IMR-90 (cell line): ENCODE measurements around the gene KRI1. TPM values are rescaled to one million over a fixed set of nuclear protein-coding genes. Genes with fewer than 3 reads are reported as not detected.

ENCODE experiments used
- ATAC-seq: fragments of 200-7000 bp; cut with Tn5 transposase; 2 replicates; pipeline ENCODE4 v1.9.1; 2020; ENCODE audit warnings: low read depth, mild to moderate bottlenecking, moderate library complexity
- BruUV-seq: library from RNA; stranded (reverse); fragments of 400-500 nt; replicated peaks from 2 replicates; lab custom pipeline; 2021; lab: Mats Ljungman, UMichigan
- CTCF ChIA-PET: fragments of 300-600 bp; formaldehyde crosslinking; extraction: SDS; loops from one replicate; lab custom pipeline; 2021; ENCODE audit warnings: antibody characterized with exemption; lab: Yijun Ruan, JAX
- POLR2A ChIA-PET: fragments of 300-600 bp; sonication (Branson Sonifier 250); formaldehyde crosslinking; loops from one replicate; lab custom pipeline; 2022; ENCODE audit warnings: antibody characterized with exemption; ENCODE audit not compliant: unreplicated experiment; lab: Charles Lee
- DNase-seq: peaks from one replicate; pipeline ENCODE4 v3.0.0; 2013
- H2AFZ ChIP-seq: replicated peaks from 2 replicates; pipeline ENCODE3; 2013; ENCODE audit warnings: low read length, mild to moderate bottlenecking; ENCODE audit not compliant: poor library complexity
- H2AK5ac ChIP-seq: 2 replicates; pipeline ENCODE4 v1.6.1; 2013; ENCODE audit warnings: low read depth, low read length, inconsistent platforms
- H2AK9ac ChIP-seq: replicated peaks from 2 replicates; pipeline ENCODE3; 2013; ENCODE audit warnings: mild to moderate bottlenecking, low read depth, low read length, moderate library complexity; ENCODE audit not compliant: poor library complexity
- H2BK120ac ChIP-seq: 2 replicates; pipeline ENCODE4 v1.6.1; 2013; ENCODE audit warnings: low read depth, low read length, inconsistent platforms
- H2BK15ac ChIP-seq: 3 replicates; pipeline ENCODE4 v1.6.1; 2013; ENCODE audit warnings: low read depth, low read length, inconsistent platforms
- H2BK20ac ChIP-seq: 2 replicates; pipeline ENCODE4 v1.6.1; 2013; ENCODE audit warnings: low read depth, mild to moderate bottlenecking, inconsistent platforms, low read length, moderate library complexity
- H2BK5ac ChIP-seq: 2 replicates; pipeline ENCODE4 v1.6.1; 2013; ENCODE audit warnings: mild to moderate bottlenecking, low read depth, low read length, inconsistent platforms; ENCODE audit not compliant: poor library complexity, severe bottlenecking
- H3K14ac ChIP-seq: replicated peaks from 2 replicates; pipeline ENCODE4 v1.6.1; 2013; ENCODE audit warnings: low read depth, low read length, inconsistent platforms
- H3K18ac ChIP-seq: 2 replicates; pipeline ENCODE4 v1.6.1; 2013; ENCODE audit warnings: low read depth, low read length, control low read depth
- H3K23ac ChIP-seq: 2 replicates; pipeline ENCODE4 v1.6.1; 2013; ENCODE audit warnings: low read depth, low read length, inconsistent platforms
- H3K27ac ChIP-seq: 2 replicates; pipeline ENCODE4 v1.5.1; 2013; ENCODE audit warnings: mild to moderate bottlenecking, control low read depth, low read length; ENCODE audit not compliant: insufficient read depth
- H3K27me3 ChIP-seq: 2 replicates; pipeline ENCODE4 v1.6.1; 2013; ENCODE audit warnings: low read length; ENCODE audit not compliant: control insufficient read depth, insufficient read depth
- H3K36me3 ChIP-seq: 2 replicates; pipeline ENCODE4 v1.6.1; 2013; ENCODE audit warnings: low read length, mixed read lengths; ENCODE audit not compliant: control insufficient read depth, insufficient read depth
- H3K4ac ChIP-seq: 2 replicates; pipeline ENCODE4 v1.6.1; 2013; ENCODE audit warnings: low read depth, low read length, inconsistent platforms
- H3K4me1 ChIP-seq: 2 replicates; pipeline ENCODE4 v1.6.1; 2013; ENCODE audit warnings: low read length, mixed read lengths; ENCODE audit not compliant: control insufficient read depth, insufficient read depth
- H3K4me2 ChIP-seq: 2 replicates; pipeline ENCODE4 v1.6.1; 2013; ENCODE audit warnings: low read depth, mild to moderate bottlenecking, control low read depth, low read length, moderate library complexity
- H3K4me3 ChIP-seq: 2 replicates; pipeline ENCODE4 v1.5.1; 2013; ENCODE audit warnings: low read depth, mild to moderate bottlenecking, control low read depth, low read length, moderate library complexity; ENCODE audit not compliant: insufficient read depth
- H3K56ac ChIP-seq: 2 replicates; pipeline ENCODE4 v1.6.1; 2013; ENCODE audit warnings: low read length, inconsistent platforms; ENCODE audit not compliant: insufficient read depth; ENCODE audit errors: extremely low read depth
- H3K79me1 ChIP-seq, 2 experiments: 2 replicates each; pipeline ENCODE4 v1.6.1; 2013; ENCODE audit warnings: low read length in 2 of 2, inconsistent platforms in 1 of 2, low read depth in 1 of 2
- H3K9ac ChIP-seq: 2 replicates; pipeline ENCODE4 v1.6.1; 2013; ENCODE audit warnings: low read depth, low read length, control low read depth
- H3K9me1 ChIP-seq: 2 replicates; pipeline ENCODE4 v1.6.1; 2013; ENCODE audit warnings: low read length, inconsistent platforms; ENCODE audit not compliant: insufficient read depth
- H3K9me3 ChIP-seq: 2 replicates; pipeline ENCODE4 v1.6.1; 2013; ENCODE audit warnings: low read length; ENCODE audit not compliant: control insufficient read depth, insufficient read depth
- H4K20me1 ChIP-seq: 2 replicates; pipeline ENCODE4 v1.6.1; 2013; ENCODE audit warnings: low read length, inconsistent platforms; ENCODE audit not compliant: insufficient read depth
- H4K5ac ChIP-seq: 2 replicates; pipeline ENCODE4 v1.6.1; 2013; ENCODE audit warnings: mild to moderate bottlenecking, low read depth, low read length, control low read depth
- H4K8ac ChIP-seq, 2 experiments: 2 replicates each; pipeline ENCODE4 v1.6.1; 2013; ENCODE audit warnings: low read depth in 2 of 2, low read length in 2 of 2, control low read depth in 1 of 2, inconsistent platforms in 1 of 2
- H4K91ac ChIP-seq: 2 replicates; pipeline ENCODE4 v1.6.1; 2013; ENCODE audit warnings: low read depth, low read length, inconsistent platforms; ENCODE audit not compliant: insufficient read depth
- CEBPB ChIP-seq: IDR thresholded peaks from 2 replicates; pipeline ENCODE4 v1.6.1; 2012; ENCODE audit warnings: low read depth, low read length, improper control_type of control experiment
- CHD1 ChIP-seq: IDR thresholded peaks from 2 replicates; pipeline ENCODE4 v1.6.1; 2012; ENCODE audit warnings: low read depth, low read length, improper control_type of control experiment
- MAFK ChIP-seq: IDR thresholded peaks from 2 replicates; pipeline ENCODE4 v1.6.1; 2012; ENCODE audit warnings: low read depth, low read length, improper control_type of control experiment
- MAZ ChIP-seq: IDR thresholded peaks from 2 replicates; pipeline ENCODE4 v1.6.1; 2012; ENCODE audit warnings: low read depth, mild to moderate bottlenecking, low read length, improper control_type of control experiment, moderate library complexity, borderline replicate concordance
- RAD21 ChIP-seq: IDR thresholded peaks from 2 replicates; pipeline ENCODE4 v1.6.1; 2012; ENCODE audit warnings: low read length, improper control_type of control experiment
- WGBS, 2 experiments: methylation state at CpG; one replicate each; pipeline versions ENCODE4 v1.1.5 to v1.1.7; 2013; ENCODE audit warnings: missing lambda C conversion rate in 2 of 2; ENCODE audit not compliant: insufficient read length in 1 of 2; ENCODE audit errors: extremely low coverage in 2 of 2; 5-methylcytosine and 5-hydroxymethylcytosine counted together
- dilution Hi-C: fragments of 300-500 bp; cut with HindIII; formaldehyde crosslinking; loops from one replicate; pipeline ENCODE4 v1.14.3; 2018; ENCODE audit warnings: low sequenced_read_pairs; ENCODE audit not compliant: unreplicated experiment
- in situ Hi-C: fragments of 300-500 bp; cut with MboI; formaldehyde crosslinking; loops from 3 replicates; pipeline ENCODE4 v1.14.3; 2019; ENCODE audit warnings: low sequenced_read_pairs, inconsistent platforms, mixed read lengths
- intact Hi-C: fragments of 100-400 bp; cut with micrococcal nuclease; formaldehyde crosslinking; loops from 2 replicates; pipeline ENCODE4 v1.10.0; 2022
- polyA plus RNA-seq, 3 experiments: library from polyadenylated mRNA; depleted of rRNA; stranded (reverse); fragments of >200 nt; gene quantifications; 2 replicates each; pipeline ENCODE4 v1.2.3, GENCODE V29; 2012; ENCODE audit warnings: low replicate concordance in 1 of 3
- total RNA-seq: library from RNA; depleted of rRNA; stranded (reverse); fragments of >200 nt; gene quantifications from 2 replicates; pipeline ENCODE4 v1.2.3, GENCODE V29; 2012
- TF ChIP-seq, protein P1 (sequence below): fragments of 150-350 bp; IDR thresholded peaks from 2 replicates; pipeline ENCODE4 v1.6.1; 2016; ENCODE audit warnings: low read depth, mild to moderate bottlenecking, low read length, moderate library complexity, borderline replicate concordance

The KRI1 gene
- total and polyA plus RNA-seq, 2 of the 4 experiments (the other 2 are of a cell fraction) = 5.7 to 13.3 TPM

DNA sequence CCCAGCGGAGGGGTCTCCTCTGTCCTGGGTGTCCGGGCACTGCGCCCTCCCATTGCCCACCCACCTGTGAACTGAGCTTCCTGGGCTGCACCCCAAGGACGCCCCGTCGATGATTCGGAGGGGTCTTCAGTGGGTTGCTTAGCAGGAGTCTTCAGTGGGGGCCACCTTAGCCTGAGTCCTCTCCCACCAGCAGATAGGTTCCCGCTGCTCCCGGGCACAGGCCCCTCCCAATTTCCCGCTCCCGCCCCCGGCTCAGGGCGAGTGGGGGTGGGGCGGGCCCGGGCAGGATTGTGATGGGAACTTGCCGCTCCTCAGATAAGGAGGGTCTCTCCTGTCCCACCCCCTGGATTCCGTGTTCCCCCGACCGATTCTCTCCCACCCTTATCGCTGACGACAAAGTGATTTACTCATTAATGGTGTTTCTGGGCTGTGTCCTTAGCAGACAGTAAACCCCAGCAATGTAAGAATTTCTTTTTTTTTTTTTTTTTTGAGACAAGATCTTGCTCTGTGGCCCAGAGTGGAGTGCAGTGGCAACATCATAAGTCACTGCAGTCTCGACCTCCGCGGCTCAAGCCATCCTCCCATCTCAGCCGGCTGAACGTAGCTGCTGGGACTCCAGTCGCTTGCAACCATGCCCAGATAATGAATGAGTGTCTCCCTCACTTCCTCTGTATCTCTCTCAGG is 47.9 kb downstream of the KRI1 start (continued):
- no peak for TF ChIP-seq MAZ

DNA sequence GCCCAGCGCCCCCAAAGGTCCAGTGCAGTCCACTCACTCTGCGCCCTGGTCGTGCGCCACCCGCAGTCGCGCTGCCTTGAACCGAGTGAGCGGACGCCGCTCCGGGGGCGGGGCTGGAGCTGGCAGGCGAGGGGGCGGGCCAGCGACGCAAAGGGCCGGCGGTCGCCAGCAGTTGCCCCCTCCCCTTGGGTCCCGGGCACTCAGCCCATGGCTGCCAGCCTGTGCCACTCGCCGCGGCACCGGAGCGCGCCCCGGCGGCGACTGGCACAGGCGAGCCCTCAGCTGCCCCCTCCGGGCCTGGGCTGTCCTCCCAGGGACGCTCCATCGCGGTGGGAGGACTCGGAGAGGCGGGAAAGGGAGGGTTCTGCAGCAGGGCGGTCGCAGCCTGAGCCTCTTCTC is 48.5 kb downstream of the KRI1 start, which contains the start of gene S1PR5:
S1PR5 (minus strand) TSS at position 87 of the 399 bp plus-strand sequence. CDS start 2,436 bp downstream, outside the sequence.
- Histone ChIP-seq H3K9ac (no peak within 1 kb of the TSS; the same call in 1 of the 2 replicates), H3K4me2 (peak within 1 kb of the TSS; percentile 86), H3K4ac (peak within 1 kb of the TSS; percentile 18; the same call in 1 of the 2 replicates), H3K36me3 (no peaks in the 10 kb centered on the region), H2BK5ac (no peak within 1 kb of the TSS), H3K79me1 (no peaks in the 10 kb centered on the region), H2BK120ac (no peak within 1 kb of the TSS), H3K4me3 (peak within 1 kb of the TSS; percentile 48), H3K56ac (no peak within 1 kb of the TSS), H2AFZ (peak within 1 kb of the TSS; percentile 91), H3K27ac (no peak within 1 kb of the TSS), H4K20me1 (no peaks in the 10 kb centered on the region), H2AK5ac (0 out of 2 replicates have a peak within 1 kb of the TSS, but pooled peaks have one; percentile 14), H4K91ac (no peak within 1 kb of the TSS), H3K27me3 (peaks cover 55% of the 10 kb centered on the region), H3K9me1 (no peaks in the 10 kb centered on the region), H2AK9ac (peak within 1 kb of the TSS; percentile 5), H4K8ac (peak within 1 kb of the TSS; percentile 24 to 37; a peak in 1 of 4 replicates), H2BK15ac (no peak within 1 kb of the TSS), H3K9me3 (no peaks in the 10 kb centered on the region), H3K18ac (no peak within 1 kb of the TSS), H2BK20ac (no peak within 1 kb of the TSS), H3K4me1 (peaks cover 4% of the 10 kb centered on the region), H3K14ac (no peak within 1 kb of the TSS), H3K23ac (peak within 1 kb of the TSS; percentile 52), H4K5ac (no peak within 1 kb of the TSS)
- ATAC-seq (peak; percentile 65), DNase-seq (no peak)
- dilution Hi-C loops (no loop called here), in situ Hi-C loops (no loop called here), intact Hi-C loops (no loop called here)
- 0% methylated on average over 11 of the region's 39 CpGs; no CpG with 5 or more reads in 1 of the 2 experiments for WGBS, 2 experiments
- TF ChIP-seq RAD21 = no peak
- no peak for TF ChIP-seq CHD1
- TF ChIP-seq MAFK = no peak
- no peak for TF ChIP-seq CEBPB
- TF ChIP-seq, protein P1, sequence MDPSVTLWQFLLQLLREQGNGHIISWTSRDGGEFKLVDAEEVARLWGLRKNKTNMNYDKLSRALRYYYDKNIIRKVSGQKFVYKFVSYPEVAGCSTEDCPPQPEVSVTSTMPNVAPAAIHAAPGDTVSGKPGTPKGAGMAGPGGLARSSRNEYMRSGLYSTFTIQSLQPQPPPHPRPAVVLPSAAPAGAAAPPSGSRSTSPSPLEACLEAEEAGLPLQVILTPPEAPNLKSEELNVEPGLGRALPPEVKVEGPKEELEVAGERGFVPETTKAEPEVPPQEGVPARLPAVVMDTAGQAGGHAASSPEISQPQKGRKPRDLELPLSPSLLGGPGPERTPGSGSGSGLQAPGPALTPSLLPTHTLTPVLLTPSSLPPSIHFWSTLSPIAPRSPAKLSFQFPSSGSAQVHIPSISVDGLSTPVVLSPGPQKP = no peak
- CTCF ChIA-PET = interaction anchor here (0.6 to 1.7 kb wide), 2 partner anchors 11 to 18 kb away, joined by 3 to 4 read pairs; no protein-coding TSS in a partner anchor
- POLR2A ChIA-PET = no interaction called here
- no TSS peak for BruUV-seq
